Measurements from ENCODE around the gene CUL5.

CUL5 gene

GRCh38 chr11:108008656-108009496 is at the start of gene CUL5:
Gene CUL5, plus strand, starts transcription at chr11:108008898. Its CDS starts 451 bp downstream, at chr11:108009349.
- peak within 1 kb of the TSS; percentile 100 for H3K4me3 ChIP-seq (ENCODE audit: low read depth, low read length)

- no peak overlapping the region for H3K4me3 ChIP-seq (ENCODE audit: low read depth, low read length)
These were observed 47.2 kb upstream of the CUL5 start for GRCh38 chr11:107961480-107961879.

GRCh38 chr11:107962181-107962580 is 46.5 kb upstream of the CUL5 start:
- no peak overlapping the region for H3K4me3 ChIP-seq (ENCODE audit: low read depth, low read length)

- H3K4me3 ChIP-seq (ENCODE audit: low read depth, low read length) = no peak overlapping the region
These were observed 45.6 kb upstream of the CUL5 start for GRCh38 chr11:107963091-107963490.

GRCh38 chr11:107969219-107969618 is 39.5 kb upstream of the CUL5 start:
- no peak overlapping the region for H3K4me3 ChIP-seq (ENCODE audit: low read depth, low read length)

GRCh38 chr11:107970049-107970448 is 38.6 kb upstream of the CUL5 start:
- H3K4me3 ChIP-seq (ENCODE audit: low read depth, low read length) = no peak overlapping the region

GRCh38 chr11:107973641-107974040 is 35.1 kb upstream of the CUL5 start:
- no peak overlapping the region for H3K4me3 ChIP-seq (ENCODE audit: low read depth, low read length)

- no peak overlapping the region for H3K4me3 ChIP-seq (ENCODE audit: low read depth, low read length)
These were observed 20.1 kb upstream of the CUL5 start for GRCh38 chr11:107988397-107989158.

GRCh38 chr11:107991868-107992414 is 16.8 kb upstream of the CUL5 start:
- H3K4me3 ChIP-seq (ENCODE audit: low read depth, low read length) = no peak overlapping the region

GRCh38 chr11:107996006-107996776 is 12.5 kb upstream of the CUL5 start:
- H3K4me3 ChIP-seq (ENCODE audit: low read depth, low read length) = no peak overlapping the region

GRCh38 chr11:107998761-107999160 is 9.9 kb upstream of the CUL5 start:
- H3K4me3 ChIP-seq (ENCODE audit: low read depth, low read length) = no peak overlapping the region

- H3K4me3 ChIP-seq (ENCODE audit: low read depth, low read length) = no peak overlapping the region
These were observed 8.8 kb upstream of the CUL5 start for GRCh38 chr11:107999759-108000455.

GRCh38 chr11:108002476-108002875 is 6.2 kb upstream of the CUL5 start:
- H3K4me3 ChIP-seq (ENCODE audit: low read depth, low read length) = no peak overlapping the region

- no peak overlapping the region for H3K4me3 ChIP-seq (ENCODE audit: low read depth, low read length)
These were observed 5.1 kb upstream of the CUL5 start for GRCh38 chr11:108003623-108004022.

GRCh38 chr11:108007819-108008218 is 879 bp upstream of the CUL5 start:
- H3K4me3 ChIP-seq (ENCODE audit: low read depth, low read length) = no peak overlapping the region

GRCh38 chr11:108009497-108010370 is 1.0 kb downstream of the CUL5 start:
- peak overlapping the region; percentile 100 for H3K4me3 ChIP-seq (ENCODE audit: low read depth, low read length)

GRCh38 chr11:108012139-108012725 is 3.5 kb downstream of the CUL5 start:
- no peak overlapping the region for H3K4me3 ChIP-seq (ENCODE audit: low read depth, low read length)

- no peak overlapping the region for H3K4me3 ChIP-seq (ENCODE audit: low read depth, low read length)
These were observed 7.9 kb downstream of the CUL5 start for GRCh38 chr11:108016647-108017046.

- H3K4me3 ChIP-seq (ENCODE audit: low read depth, low read length) = no peak overlapping the region
These were observed 10.0 kb downstream of the CUL5 start for GRCh38 chr11:108018708-108019107.
